Stimulated activated CD8-positive, alpha-beta memory T cell treated with anti-CD3 and anti-CD28 coated beads, Interleukin-2, amount 100 ng/mL, for 1 hour (primary cell): ENCODE measurements around the gene TSEN15.
"Not testable (repeated sequence)": the region's sequence is repeated elsewhere in the genome, so short reads cannot be mapped to it uniquely, and the experiment has no call there.

ENCODE experiments used
- DNase-seq, 2 donors: peaks; one replicate each; pipeline ENCODE4 v3.0.0-alpha.2; 2020; ENCODE audit warnings: low read depth in 2 of 2

Gene TSEN15

DNA sequence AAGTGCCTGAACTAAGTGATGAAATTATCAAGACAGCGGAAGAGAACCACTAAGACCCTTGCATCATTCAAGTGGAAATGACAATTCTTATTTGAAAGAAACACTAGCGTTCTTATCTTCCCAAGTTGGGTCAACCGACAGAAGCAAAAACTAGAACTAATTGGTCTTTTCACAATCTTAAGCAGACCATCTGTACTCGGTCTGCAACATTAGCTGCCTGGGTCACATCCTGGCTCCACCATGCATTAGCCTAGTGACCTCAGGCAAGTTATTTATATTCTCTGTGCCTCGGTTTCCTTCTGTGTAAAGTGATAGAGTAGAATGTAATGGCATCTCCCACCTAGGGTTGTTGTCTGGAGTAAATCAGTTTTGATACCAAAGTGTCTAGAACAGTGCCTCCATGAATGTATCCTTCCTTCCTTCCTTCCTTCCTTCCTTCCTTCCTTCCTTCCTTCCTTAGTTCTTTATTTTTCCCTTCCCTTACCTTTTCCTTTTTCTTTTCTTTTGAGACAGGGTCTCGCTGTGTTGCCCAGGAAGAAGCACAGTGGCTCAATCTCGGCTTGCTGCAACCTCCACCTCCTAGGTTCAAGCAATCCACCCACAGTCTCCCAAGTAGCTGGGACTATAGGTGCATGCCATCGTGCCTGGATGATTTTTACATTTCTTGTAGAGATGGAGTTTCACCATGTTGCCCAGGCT is 20.0 kb upstream of the TSEN15 start:
- DNase-seq, result no peak

DNA sequence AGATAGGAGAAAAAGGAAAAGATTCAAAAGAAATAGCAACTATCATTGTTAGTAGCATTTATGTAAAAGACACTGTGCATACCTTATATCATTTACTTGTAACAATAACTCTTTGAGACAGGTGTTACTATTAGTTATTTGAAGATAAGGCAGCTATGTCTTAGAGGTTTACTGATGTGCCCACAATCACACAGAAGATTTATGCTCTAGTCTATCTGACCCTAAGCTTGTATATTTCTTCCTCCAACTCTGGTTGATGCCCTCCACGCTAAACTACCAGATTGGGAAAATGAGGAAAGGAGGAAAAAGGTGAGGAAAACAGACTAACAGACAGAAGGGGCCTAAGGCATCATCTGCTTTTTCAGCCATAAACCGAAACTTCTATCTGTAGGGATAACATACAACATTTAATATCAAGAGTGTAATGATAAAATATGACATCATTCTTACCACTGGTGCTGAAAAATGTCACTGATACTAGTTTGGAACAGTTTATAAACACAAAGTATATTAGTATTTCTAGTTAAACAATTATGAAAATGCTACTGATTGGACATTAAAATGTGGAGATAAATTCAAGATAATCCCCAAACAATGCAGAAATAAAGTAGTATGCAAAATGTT is 19.1 kb upstream of the TSEN15 start:
- no peak for DNase-seq

DNA sequence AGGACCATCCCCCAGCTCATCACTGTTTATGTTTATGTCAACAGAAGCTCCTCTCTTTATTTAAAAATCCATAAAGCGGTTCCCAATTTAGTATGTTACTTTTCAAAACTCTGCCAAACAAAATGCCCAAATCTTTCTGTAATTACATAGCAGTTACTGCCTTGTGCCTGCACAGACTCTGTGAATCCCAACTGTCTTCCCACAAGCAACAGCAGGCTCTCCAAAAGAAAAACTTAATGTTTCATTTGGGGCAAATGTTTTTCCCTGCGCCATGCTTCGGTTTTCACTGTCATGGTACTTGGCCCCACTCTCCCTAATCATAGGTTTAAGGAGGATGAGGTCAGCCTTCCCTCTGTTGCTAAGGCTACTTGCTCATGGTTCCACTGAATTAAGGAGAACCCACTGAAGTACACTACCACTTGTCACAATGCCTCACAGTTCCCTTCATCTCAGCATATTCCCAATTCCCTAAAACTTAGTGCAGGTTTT is 18.6 kb upstream of the TSEN15 start:
- DNase-seq, result no peak

DNA sequence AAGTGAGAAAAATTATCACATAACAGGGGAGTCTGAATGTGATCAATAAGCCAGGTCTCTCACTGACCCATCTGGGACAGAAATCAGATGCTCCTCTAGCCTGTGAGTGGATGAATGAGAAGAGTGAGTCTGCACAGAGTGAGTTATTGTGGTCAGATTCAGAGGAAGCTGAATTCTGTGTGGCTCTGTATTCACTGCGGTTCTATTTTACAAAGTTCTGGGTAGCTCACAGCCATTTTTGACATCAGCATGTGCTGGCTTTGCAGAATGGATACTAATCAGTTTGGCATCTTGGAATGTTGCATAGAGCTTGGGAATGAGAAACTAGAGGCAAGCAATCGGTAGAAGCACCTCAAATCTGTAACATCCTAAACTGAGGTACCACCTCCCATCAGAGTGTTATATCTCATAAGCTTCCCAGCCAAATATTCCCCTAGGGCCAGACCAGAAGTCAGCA is 17.8 kb upstream of the TSEN15 start:
- no peak for DNase-seq

DNA sequence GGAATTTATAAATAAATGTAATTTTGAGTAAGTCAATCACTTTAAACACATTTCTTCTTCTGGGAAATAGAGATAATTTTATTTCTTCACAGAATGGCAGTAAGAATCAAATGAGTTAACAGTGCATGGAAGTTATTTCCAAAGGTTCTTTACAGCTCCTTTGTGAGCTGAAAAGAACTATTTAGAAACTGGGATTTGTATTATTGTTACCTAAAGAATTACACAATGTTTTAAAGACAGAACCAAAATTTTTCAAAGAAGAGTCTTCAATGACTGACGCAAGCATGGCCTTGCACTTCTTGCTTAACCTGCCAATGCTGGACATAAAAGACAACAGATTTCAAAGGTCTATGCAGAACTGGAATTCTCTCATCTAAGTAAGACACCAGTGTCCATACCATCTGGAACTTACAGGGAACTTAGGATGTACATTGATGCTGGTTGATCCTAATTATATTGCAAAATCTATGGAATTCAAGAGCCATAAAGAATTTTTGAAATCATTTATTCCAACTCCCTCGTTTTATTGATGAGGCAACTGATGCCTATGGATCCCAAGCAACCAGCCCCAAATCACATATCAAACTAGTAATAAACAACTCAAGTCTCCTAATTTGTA is 16.7 kb upstream of the TSEN15 start:
- no peak for DNase-seq

DNA sequence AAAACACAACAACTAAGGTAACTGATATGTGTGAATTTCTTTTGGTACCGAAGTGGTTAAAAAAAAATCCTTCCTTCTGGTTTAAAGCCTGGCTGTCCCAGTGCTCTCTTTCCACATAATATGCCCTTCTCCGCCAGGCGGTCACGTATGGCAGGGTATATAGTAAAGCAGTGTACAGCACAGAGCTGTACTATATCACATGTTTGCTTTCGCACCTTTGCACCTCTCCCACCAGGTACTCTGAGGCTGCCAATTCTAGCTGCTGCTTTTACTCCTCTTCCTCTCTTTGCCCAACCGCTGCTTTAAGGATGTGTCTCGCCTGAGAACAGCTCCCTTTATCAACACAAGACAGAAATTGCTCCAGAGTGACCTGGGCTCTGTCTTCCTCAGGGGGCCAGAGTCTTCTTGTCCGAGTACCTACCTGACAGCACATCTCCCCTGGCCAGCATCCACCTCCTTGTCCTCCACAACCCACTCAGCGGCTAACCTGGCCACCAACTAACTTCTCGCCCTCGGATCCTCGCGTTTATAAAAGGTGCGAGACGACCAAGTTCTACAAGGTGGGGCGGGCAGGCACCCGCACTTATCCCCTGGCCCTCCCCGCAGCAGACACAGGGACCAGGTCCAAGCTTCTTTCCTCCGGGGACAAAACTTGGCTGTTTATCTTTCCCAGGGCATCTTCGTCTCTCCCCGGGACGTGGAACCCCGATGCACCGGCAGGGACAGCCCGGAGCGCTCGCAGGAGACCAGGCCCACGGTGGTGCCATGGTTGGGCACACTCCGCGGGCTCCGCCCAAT is 15.6 kb upstream of the TSEN15 start:
- no peak for DNase-seq

DNA sequence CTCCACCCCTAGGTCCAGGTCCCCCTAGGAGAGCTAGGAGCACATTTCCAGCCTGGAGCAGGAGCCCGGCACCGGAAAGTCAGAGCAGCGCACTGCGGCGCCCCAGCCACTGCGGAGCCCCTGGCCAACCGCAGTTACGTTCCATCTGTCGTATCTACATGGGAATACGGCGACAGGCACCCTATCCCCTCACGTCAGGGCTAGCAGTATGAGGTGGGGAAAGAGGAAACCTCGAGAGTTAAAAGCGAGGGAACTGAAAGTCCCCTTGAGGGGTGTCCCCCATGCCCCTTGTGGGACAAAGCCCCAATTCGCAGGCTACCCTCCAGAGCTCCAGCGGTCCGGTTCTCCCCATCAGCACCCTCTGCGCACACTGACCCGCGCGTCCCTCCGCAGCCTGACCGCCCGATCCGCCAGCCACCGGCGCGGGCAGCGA is 15.0 kb upstream of the TSEN15 start:
- DNase-seq, result no peak

DNA sequence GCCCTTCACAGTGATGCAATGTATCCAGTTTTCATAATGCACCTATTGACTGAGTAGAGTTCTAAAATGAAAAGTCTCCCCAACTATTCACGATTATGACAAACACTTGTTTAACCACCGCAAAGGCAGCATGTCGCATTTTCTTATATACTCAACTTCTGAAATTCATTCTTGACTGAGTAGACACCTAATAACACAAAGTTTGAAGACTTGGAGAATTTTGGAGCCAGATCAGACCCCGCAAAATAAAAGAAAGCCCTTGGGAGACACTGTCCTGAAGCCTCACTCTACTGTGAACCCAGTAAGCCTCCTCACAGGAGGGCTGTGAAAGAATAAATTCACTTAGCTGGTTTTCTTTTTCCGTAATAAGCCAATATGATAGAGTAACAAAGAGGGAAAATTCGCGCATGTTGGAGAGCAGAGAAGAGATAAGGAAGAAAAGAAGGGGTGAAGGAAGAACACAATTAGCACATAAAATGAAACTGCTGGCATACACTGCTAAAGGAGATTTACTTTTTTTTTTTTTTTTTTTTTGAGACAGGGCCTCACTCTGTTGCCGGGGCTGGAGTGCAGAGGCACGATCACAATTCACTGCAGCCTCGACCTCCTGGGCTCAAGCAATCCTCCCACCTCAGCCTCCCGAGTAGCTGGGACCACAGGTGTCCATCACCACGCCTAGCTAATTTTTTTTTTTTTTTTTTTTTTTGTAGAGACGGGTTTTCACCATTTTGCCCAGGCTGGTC is 13.5 kb upstream of the TSEN15 start:
- DNase-seq, result no peak

DNA sequence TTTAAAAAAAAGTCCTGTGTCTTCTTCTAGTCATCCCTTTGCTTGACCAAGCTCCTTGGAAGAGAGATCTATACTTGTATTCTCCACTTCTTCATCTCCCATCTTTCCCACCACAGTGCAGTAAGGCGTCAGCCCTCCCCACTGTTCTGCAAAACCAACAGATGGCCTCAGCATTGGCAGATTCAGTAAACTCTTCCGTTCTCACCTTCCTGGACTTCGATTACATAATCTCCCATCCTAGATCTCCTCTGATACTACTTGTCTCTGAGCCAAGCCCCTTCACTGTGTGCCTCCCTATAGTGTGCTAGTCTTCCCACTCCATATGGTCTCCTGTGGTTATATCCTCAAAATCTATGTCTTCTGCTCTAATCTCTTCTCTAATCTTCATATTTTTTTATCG is 12.4 kb upstream of the TSEN15 start:
- DNase-seq, result no peak

DNA sequence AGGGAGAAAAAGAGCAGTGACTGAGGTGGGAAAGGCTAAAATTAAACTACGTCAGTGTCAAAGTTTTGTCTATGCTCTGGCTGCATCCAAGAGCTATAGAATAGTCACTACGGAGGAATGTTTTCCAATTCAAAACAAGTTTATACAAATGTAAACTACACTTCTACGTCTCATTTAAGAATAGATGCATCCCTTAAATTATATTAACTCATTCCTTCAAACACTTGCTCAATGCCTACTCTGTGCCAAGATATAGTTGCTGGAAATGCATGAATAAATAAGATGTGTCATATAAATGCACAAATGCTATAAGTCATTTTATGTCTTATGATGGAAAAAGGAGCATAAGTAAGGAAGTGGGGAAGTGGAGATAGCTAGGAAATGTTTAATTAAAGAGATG is 9.8 kb upstream of the TSEN15 start:
- no peak for DNase-seq

DNA sequence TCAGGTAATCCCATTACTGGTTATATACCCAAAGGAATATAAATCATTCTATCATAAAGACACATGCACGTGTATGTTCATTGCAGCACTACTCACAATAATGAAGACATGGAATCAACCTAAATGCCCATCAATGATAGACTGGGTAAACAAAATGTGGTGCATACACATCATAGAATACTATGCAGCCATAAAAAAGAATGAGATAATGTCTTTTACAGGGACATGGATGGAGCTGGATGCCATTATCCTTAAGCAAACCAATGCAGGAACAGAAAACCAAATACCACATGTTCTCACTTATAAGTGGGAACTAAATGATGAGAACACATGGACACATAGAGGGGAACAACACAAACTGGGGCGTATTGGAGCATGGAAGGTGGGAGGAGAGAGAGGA is 8.2 kb upstream of the TSEN15 start:
- DNase-seq, result not testable (repeated sequence)

DNA sequence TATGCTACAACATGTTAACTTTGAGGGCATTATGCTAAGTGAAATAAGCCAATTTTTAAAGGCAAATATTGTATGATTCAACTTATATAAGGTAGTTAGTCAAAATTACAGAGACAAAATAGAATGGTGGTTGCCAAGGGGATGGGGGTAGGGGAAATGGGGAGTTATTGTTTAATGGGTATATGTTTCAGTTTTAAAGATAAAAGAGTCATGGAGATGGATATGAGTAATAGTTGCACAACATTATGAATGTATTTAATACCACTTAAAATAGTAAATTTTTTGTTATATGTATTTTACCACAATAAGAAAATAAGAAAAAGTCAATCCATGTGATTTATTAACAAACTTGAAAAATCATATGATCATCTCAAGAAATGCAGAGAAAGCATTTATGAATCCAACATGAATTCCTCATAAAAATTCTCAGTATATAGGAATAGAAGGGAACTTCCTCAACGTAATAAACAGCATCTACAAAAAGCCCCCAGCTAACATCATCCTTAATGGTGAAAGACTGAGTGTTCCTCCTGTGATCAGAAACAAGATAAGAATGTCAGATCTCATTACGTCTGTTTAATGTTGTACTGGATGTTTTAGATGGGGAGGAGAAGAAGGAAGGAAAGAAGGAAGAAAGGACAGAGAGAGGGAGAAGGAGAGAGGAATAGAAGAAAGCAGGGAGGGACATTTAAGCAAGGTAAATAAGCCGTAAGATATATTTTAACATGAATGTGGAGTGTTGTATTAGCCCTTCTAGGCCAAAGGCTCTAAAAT is 6.7 kb upstream of the TSEN15 start:
- no peak for DNase-seq

DNA sequence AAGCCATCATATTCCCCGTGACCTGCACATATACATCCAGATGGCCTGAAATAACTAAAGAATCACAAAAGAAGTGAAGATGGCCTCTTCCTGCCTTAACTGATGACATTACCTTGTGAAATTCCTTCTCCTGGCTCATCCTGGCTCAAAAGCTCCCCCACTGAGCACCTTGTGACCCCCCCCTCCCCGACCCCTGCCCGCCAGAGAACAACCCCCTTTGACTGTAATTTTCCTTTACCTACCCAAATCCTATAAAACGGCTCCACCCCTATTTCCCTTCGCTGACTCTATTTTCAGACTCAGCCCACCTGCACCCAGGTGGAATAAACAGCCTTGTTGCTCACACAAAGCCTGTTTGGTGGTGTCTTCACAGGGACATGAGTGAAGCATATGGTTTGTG is 4.0 kb upstream of the TSEN15 start:
- DNase-seq, result not testable (repeated sequence)

DNA sequence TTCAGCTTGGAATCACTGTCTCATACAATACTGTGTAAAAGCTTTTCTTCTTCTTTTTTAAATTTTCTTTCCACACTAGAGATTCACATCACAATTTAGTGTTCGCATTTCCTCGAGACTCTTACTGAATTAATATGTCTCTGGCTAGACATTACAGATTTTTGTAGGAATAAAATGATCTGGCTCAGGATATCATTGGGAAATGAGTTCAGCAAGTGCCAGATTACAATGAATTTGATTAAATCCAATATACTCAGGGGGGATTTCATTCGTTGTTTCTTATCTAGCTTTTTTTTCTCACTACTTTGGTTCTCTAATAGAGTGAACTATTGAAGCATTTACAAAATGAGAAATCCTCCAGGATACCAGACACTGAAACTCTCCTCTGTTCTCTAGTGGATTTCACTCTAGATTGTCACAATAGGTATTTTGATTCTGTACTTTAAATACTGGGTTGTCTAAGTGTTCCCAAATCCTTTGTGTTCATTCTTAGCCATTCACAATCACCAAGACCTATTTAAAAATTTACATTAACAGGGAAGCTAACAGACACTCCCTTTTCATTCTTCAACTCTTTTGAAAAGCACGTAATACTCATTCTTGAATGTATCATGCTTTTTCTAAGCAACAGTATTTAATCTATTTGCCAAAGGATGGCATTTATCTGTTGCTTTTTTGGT is 2.8 kb upstream of the TSEN15 start:
- DNase-seq, result no peak

DNA sequence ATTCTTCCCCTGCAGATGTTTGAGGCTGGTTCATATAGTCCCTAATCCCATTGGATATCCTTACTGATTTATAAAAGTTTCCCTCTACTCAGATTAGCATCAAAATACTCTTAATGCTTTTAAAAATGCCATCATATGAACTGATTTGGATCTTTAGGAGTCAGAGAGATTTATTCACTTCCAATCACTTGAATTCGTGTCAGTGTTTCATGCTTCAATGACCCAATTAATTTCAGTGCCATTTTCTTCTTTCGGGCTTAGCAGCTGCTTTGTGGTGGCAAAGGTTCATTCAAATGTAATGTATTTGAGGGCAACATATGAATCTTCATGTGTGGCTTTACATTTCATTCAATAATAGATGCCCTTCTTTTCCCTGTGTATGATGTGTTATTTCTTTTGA is 2.2 kb upstream of the TSEN15 start:
- no peak for DNase-seq

DNA sequence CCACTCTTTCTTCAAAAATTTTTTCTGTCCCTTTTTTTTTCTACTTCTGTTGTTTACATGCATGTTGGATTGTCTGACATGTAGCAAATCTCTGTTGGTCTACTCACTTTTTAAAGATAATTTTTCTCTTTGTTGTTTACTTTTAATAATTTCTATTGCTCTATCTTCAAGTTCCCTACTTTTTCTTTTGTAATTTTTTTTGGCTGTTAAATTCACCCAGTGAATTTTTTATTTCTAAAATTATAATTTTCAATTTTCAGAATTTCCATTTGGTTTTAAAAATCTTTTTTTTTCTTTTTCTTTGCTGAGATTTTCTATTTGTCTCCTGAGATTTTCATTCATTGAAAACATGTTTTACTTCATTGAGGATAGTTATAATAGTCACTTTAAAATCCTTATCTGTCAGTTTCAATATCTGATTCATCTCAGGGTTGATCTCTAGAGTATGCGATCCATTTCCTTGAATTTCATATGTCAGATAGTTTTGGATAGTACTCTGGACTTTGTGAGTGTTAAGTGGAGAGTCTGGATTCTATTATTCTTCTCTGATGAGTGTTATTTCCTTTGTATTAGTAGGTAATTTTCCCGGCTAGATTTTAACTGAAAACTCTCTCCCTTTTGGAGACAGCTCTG is 1.6 kb upstream of the TSEN15 start:
- DNase-seq, result no peak

DNA sequence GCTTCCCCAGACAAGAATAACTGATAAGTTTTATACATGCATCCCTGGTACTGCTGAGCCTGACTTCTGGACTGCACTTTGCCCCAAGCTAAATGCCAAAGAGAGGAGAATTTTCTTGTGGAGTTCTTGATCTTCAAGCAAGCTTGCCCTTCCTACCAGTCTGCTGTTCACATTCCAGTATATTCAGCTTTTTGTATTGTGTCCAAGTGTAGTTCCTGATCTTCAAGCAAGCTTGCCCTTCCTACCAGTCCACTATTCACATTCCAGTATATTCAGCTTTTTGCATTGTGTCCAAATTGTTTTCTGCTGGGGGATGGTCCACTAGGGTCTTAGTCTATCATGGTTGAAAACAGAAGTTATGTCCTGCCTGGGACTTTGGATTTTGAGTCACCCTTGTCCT is 894 bp upstream of the TSEN15 start:
- DNase-seq, result no peak

DNA sequence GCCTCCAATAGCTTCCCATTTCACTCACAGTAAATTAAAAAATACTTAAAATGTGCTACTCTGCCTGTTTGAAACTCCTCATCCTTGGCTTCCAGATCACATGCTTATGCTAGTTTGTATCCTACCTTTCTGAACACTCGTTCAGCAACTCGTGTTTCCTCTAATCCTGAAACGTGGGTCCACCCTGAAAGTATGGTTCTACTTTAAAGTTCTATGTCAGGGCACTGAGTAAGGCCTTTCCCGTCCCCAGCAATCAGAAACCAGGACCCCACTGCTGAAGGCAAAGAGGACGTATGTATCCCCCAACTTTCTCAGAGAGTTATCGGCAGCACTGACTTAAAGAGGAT is 419 bp upstream of the TSEN15 start:
- DNase-seq, result no peak

DNA sequence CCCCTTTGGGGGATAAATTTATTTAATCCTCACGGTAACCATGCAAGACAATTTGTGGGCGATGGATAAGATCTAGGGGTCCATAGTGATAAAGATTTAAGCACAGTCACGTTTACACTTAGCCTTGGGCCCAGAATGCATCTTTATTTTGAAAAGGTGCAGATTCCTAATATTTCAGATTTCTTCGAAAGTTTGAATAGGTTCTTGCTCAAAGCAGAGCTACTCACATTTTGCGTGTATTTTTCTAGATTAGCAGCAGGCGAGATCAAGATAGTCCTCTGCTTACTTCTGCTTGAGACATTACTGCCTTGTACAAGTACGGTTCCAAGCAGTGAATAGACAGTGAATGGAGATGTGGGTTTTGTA is 647 bp downstream of the TSEN15 start:
- DNase-seq, result no peak

DNA sequence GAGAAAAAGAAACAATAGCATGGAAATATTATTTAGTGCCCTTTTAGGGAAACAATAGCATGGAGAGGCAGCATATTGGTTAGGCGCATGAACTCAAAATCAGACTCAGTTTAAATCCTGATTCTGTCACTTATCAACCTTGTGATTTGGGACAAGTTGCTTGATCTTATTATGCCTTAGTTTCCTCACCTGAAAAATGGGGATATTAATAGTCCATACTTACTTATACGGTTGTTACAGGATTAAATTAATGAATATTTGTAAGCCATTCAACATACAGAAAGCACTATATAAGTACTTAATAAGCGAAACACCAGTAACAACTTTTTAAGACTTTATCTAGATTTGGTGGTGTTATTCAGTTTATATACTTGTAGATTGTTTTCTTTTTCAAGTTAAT is 1.2 kb downstream of the TSEN15 start:
- DNase-seq, result no peak
